Measurements from ENCODE around the gene KLHL9. TPM values are rescaled to one million over a fixed set of nuclear protein-coding genes. Genes with fewer than 3 reads are reported as not detected.

The KLHL9 gene
- total RNA-seq, 4 donors from 2014 or later = 17.7 to 30.7 (median 19.4) TPM

DNA sequence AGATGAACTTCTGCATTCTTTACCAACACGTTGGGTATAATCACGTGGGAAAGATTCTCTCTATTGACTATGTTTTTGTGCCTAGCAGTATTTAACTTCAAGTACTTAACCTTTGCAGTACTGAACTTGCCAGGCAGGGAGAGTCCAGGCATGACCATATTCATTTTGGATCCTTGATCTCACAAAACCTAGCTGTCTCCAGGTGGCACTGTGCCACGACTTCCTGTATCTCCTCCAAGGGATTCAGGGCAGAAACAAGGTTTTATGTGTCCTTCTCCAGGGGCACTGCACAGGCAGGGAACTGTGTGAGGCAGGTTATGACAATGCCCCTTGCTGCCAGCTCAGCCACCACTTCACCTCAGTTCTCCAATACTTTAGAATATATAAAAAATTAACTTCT lies 18.3 kb downstream of the KLHL9 start:
- TF ChIP-seq, protein P1, sequence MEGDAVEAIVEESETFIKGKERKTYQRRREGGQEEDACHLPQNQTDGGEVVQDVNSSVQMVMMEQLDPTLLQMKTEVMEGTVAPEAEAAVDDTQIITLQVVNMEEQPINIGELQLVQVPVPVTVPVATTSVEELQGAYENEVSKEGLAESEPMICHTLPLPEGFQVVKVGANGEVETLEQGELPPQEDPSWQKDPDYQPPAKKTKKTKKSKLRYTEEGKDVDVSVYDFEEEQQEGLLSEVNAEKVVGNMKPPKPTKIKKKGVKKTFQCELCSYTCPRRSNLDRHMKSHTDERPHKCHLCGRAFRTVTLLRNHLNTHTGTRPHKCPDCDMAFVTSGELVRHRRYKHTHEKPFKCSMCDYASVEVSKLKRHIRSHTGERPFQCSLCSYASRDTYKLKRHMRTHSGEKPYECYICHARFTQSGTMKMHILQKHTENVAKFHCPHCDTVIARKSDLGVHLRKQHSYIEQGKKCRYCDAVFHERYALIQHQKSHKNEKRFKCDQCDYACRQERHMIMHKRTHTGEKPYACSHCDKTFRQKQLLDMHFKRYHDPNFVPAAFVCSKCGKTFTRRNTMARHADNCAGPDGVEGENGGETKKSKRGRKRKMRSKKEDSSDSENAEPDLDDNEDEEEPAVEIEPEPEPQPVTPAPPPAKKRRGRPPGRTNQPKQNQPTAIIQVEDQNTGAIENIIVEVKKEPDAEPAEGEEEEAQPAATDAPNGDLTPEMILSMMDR (IDR thresholded peaks at IDR 0.05) = no peak
- ATAC-seq (ENCODE audit: low FRiP score) (no peak), DNase-seq (ENCODE audit: low spot score) (no peak)

DNA sequence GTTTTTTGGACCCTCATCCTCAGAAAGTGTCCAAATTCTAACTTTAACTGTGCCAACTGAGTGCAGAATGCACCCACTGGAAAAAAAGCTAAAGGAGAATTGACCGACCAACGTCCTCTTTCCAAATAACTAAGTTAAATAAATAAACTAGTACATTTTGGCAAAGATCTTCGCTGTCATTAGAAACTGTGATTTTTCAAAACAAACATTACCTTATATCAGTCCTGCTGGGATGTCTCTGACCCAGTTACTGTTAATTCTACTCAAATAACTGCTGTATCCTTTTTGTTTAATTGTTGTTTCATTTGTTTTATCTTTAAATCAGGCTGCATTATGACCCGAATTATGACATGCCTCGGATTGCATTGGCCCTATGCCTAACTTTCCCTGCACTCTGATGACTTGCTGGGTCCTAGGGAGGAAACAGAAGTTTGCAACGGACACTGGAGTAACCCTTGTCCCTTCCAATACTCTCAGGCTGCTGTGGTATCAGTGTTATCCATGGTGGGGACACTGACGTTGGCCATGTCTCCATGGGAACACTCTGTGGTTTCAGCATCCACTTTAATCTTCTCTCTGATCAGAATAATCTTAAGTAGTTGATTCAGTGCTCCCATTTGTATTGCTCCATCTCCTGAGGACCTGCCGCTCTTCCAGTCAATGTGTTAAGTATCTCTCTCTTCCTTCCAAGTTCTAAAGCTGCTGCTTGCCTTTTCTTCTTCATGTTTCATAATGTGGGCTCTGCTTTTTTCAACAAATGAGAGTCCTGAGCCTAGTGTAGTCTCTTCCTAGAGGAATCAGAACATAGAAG lies 19.0 kb downstream of the KLHL9 start:
- ATAC-seq (ENCODE audit: low FRiP score) (no peak), DNase-seq (ENCODE audit: low spot score) (no peak)
- TF ChIP-seq, protein P1 (IDR thresholded peaks at IDR 0.05) = no peak

DNA sequence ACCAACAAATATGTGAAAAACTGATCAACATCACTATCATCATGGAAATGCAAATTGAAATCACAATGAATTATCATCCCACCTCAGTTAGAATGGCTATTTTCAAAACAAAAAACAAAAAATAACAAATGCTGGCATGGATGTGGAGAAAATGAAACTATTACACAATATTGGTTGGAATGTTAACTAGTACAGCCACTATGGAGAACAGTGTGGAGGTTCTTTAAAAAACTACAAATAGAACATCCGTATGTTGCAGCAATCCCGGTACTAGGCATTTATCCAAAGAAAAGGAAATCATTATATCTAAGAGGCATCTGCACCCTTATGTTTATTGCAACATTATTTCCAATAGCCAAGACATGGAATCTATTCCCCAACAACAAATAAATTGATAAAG lies 21.1 kb downstream of the KLHL9 start:
- DNase-seq (ENCODE audit: low spot score) (no peak), ATAC-seq (ENCODE audit: low FRiP score) (no peak)

DNA sequence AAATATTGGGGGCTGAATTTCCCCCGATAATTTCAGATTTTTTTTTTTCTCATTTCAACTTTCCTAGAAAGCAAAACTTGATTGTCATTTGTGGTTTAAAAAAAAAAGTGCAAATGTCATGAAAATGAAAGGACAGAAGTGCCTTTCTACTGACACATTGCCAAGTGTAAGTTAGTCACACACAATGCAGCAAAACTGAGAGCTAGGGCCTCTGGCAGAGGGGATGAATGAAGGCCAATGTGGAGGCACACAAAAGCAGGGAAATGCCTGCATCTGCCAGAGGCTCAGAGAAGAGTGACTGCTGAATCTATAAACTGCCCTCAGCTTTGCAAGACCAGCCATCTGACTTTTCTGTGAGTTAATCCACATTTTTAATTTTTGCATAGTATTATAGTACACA lies 23.3 kb downstream of the KLHL9 start:
- TF ChIP-seq, protein P1 (IDR thresholded peaks at IDR 0.05) = no peak
- ATAC-seq (ENCODE audit: low FRiP score) (no peak), DNase-seq (ENCODE audit: low spot score) (no peak)

More for the DNA sequence above, 21.1 kb downstream of the KLHL9 start:
- TF ChIP-seq, protein P1 (IDR thresholded peaks at IDR 0.05) = no peak

DNA sequence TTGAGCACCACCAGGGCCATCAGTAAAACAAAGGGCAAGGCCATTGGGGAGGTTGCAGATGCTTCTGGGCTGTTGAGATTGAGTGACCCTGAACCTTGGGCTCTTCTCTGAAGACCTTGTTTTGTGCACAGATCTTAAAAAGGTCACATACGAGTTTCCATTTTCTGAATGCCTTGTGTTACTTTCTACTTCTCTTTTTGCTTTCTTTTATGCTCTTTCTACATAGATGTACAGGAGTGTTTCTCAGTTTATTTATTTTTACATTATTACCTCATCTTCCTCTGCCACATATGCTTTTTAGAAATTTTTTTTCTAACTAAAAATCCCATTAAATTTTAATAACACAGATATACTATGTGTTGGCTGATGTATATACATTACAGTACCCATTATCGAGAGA lies 30.0 kb downstream of the KLHL9 start, which contains the start of gene IFNA5:
Gene IFNA5, minus strand, starts transcription at position 101 of the 400 bp plus-strand sequence. Its CDS starts 57 bp downstream, at position 44.
- TF ChIP-seq, protein P1 (IDR thresholded peaks at IDR 0.05) = no peak
- DNase-seq (ENCODE audit: low spot score) (no peak), ATAC-seq (ENCODE audit: low FRiP score) (no peak)

DNA sequence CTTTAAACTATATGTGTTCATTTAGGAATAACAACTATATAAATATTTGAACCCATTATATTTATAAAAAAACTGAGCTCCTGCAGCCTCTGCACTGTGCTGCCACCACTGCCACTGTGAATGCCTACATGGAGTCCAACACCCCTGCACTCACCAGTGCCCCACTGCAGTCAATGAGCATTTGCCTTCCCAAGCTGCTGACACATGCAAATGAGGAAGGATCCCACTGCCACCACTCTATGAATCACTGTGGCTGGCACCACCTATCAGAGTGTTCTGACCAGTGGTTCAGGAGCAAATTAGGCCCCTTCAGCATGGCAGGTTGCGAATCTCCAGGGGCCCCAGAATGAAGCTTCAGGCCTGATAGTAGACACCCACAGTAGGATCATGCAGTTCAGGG lies 39.2 kb downstream of the KLHL9 start:
- ATAC-seq (ENCODE audit: low FRiP score) (no peak), DNase-seq (ENCODE audit: low spot score) (no peak)
- TF ChIP-seq, protein P1 (IDR thresholded peaks at IDR 0.05) = no peak
